ENCODE results near the gene FOXD4.
"Not testable (repeated sequence)": the region's sequence is repeated elsewhere in the genome, so short reads cannot be mapped to it uniquely, and the experiment has no call there.

Gene FOXD4

GRCh38 chr9:88396-89037 is 29.7 kb downstream of the FOXD4 start:
- H3K36me3 ChIP-seq (ENCODE audit: control insufficient read depth in 4 of 4, insufficient read depth in 4 of 4, low read length in 3 of 4); CTCF ChIA-PET; H3K4me1 ChIP-seq (ENCODE audit: control extremely low read depth in 1 of 4, control insufficient read depth in 4 of 4, insufficient read depth in 4 of 4, low read length in 3 of 4); H3K27ac ChIP-seq (ENCODE audit: insufficient read depth in 1 of 2, low read depth in 1 of 2, low read length in 2 of 2, poor library complexity in 1 of 2, severe bottlenecking in 2 of 2); H3K4me3 ChIP-seq (ENCODE audit: control insufficient read depth in 1 of 7, extremely low read depth in 1 of 7, insufficient read depth in 4 of 7, low read depth in 2 of 7, low read length in 6 of 7); H3K27me3 ChIP-seq (replicated peaks in 2 of 5; ENCODE audit: control insufficient read depth in 4 of 5, insufficient read depth in 5 of 5, low read length in 4 of 5); H3K9me3 ChIP-seq (ENCODE audit: control extremely low read depth in 1 of 5, control insufficient read depth in 4 of 5, insufficient read depth in 2 of 5, low read depth in 1 of 5, low read length in 4 of 5); POLR2A ChIA-PET: not testable (repeated sequence)
- peak in 2 of 3 donors; percentile 16 for DNase-seq
- no CpG with 5 or more reads among the region's 11 CpGs for WGBS (ENCODE audit: insufficient coverage)

DNA sequence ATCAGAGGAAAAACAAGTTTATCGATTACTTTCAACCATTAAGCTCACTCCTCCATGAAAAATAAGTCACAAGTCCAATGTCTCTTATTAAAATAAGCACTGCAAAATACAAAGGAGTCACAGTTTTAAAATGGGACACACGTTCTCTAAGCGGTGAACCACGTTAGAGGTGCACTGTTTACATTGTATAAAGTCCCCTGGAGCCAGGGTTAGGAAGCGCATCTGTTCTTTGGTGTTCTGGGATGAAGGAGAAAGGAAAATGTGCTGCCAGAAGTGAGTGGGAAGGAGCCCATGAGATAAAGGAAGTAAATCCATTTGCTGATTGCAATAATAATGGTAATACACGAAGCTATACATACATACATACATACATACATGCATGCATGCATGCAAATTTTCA is 30.4 kb downstream of the FOXD4 start:
- POLR2A ChIA-PET; H3K4me1 ChIP-seq (ENCODE audit: control extremely low read depth in 1 of 4, control insufficient read depth in 4 of 4, insufficient read depth in 4 of 4, low read length in 3 of 4); H3K9me3 ChIP-seq (ENCODE audit: control extremely low read depth in 1 of 5, control insufficient read depth in 4 of 5, insufficient read depth in 2 of 5, low read depth in 1 of 5, low read length in 4 of 5); CTCF ChIA-PET; H3K27me3 ChIP-seq (replicated peaks in 2 of 5; ENCODE audit: control insufficient read depth in 4 of 5, insufficient read depth in 5 of 5, low read length in 4 of 5); H3K27ac ChIP-seq (ENCODE audit: insufficient read depth in 1 of 2, low read depth in 1 of 2, low read length in 2 of 2, poor library complexity in 1 of 2, severe bottlenecking in 2 of 2); H3K4me3 ChIP-seq (ENCODE audit: control insufficient read depth in 1 of 7, extremely low read depth in 1 of 7, insufficient read depth in 4 of 7, low read depth in 2 of 7, low read length in 6 of 7); DNase-seq; H3K36me3 ChIP-seq (ENCODE audit: control insufficient read depth in 4 of 4, insufficient read depth in 4 of 4, low read length in 3 of 4): not testable (repeated sequence)
- WGBS (ENCODE audit: insufficient coverage), result no CpG with 5 or more reads among the region's 6 CpGs

DNA sequence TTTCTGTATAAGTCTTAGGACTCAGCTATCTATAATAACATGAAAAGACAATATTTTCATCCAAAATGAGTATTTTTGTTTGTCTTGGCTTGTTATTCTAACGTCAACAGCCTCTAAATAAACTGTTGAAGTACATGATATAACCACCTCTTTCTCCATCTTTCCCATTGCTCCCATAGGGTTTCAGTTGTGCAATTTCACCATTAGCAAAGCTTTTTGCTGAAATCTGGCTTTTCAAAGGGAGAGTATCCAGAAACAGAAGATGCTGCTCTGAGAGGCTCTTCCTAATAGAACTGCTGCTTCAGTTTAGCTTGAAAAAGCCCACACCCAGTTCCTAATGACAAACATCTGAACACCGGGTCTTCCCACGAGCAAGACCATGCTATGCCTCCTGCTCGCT is 31.1 kb downstream of the FOXD4 start:
- H3K4me3 ChIP-seq (ENCODE audit: control insufficient read depth in 1 of 7, extremely low read depth in 1 of 7, insufficient read depth in 4 of 7, low read depth in 2 of 7, low read length in 6 of 7); POLR2A ChIA-PET; H3K9me3 ChIP-seq (ENCODE audit: control extremely low read depth in 1 of 5, control insufficient read depth in 4 of 5, insufficient read depth in 2 of 5, low read depth in 1 of 5, low read length in 4 of 5); H3K27me3 ChIP-seq (replicated peaks in 2 of 5; ENCODE audit: control insufficient read depth in 4 of 5, insufficient read depth in 5 of 5, low read length in 4 of 5); DNase-seq; CTCF ChIA-PET; H3K4me1 ChIP-seq (ENCODE audit: control extremely low read depth in 1 of 4, control insufficient read depth in 4 of 4, insufficient read depth in 4 of 4, low read length in 3 of 4); H3K27ac ChIP-seq (ENCODE audit: insufficient read depth in 1 of 2, low read depth in 1 of 2, low read length in 2 of 2, poor library complexity in 1 of 2, severe bottlenecking in 2 of 2); H3K36me3 ChIP-seq (ENCODE audit: control insufficient read depth in 4 of 4, insufficient read depth in 4 of 4, low read length in 3 of 4): not testable (repeated sequence)
- WGBS (ENCODE audit: insufficient coverage), result no CpG with 5 or more reads among the region's 4 CpGs

- POLR2A ChIA-PET, result not testable (repeated sequence)
Measured at GRCh38 chr9:86697-87096, 31.5 kb downstream of the FOXD4 start.

DNA sequence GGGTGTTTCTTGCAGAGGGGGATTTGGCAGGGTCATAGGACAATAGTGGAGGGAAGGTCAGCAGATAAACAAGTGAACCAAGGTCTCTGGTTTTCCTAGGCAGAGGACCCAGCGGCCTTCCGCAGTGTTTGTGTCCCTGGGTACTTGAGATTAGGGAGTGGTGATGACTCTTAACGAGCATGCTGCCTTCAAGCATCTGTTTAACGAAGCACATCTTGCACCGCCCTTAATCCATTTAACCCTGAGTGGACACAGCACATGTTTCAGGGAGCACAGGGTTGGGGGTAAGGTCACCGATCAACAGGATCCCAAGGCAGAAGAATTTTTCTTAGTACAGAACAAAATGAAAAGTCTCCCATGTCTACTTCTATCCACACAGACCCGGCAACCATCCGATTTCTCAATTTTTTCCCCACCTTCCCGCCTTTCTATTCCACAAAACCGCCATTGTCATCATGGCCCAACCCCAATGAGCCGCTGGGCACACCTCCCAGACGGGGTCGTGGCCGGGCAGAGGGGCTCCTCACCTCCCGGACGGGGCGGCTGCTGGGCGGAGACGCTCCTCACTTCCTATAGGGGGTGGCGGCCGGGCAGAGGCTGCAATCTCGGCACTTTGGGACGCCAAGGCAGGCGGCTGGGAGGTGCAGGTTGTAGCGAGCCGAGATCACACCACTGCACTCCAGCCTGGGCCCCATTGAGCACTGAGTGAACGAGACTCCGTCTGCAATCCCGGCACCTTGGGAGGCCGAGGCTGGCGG is 35.1 kb downstream of the FOXD4 start:
- H3K27ac ChIP-seq (ENCODE audit: insufficient read depth in 1 of 2, low read depth in 1 of 2, low read length in 2 of 2, poor library complexity in 1 of 2, severe bottlenecking in 2 of 2); CTCF ChIA-PET; H3K4me1 ChIP-seq (ENCODE audit: control extremely low read depth in 1 of 4, control insufficient read depth in 4 of 4, insufficient read depth in 4 of 4, low read length in 3 of 4); H3K9me3 ChIP-seq (ENCODE audit: control extremely low read depth in 1 of 5, control insufficient read depth in 4 of 5, insufficient read depth in 2 of 5, low read depth in 1 of 5, low read length in 4 of 5); H3K27me3 ChIP-seq (replicated peaks in 2 of 5; ENCODE audit: control insufficient read depth in 4 of 5, insufficient read depth in 5 of 5, low read length in 4 of 5); POLR2A ChIA-PET; DNase-seq; H3K36me3 ChIP-seq (ENCODE audit: control insufficient read depth in 4 of 4, insufficient read depth in 4 of 4, low read length in 3 of 4); H3K4me3 ChIP-seq (ENCODE audit: control insufficient read depth in 1 of 7, extremely low read depth in 1 of 7, insufficient read depth in 4 of 7, low read depth in 2 of 7, low read length in 6 of 7): not testable (repeated sequence)
- 99% methylated on average over 14 of the region's 31 CpGs for WGBS (ENCODE audit: insufficient coverage)

More at GRCh38 chr9:86697-87096, 31.5 kb downstream of the FOXD4 start:
- CTCF ChIA-PET; H3K27ac ChIP-seq (ENCODE audit: insufficient read depth in 1 of 2, low read depth in 1 of 2, low read length in 2 of 2, poor library complexity in 1 of 2, severe bottlenecking in 2 of 2); H3K4me3 ChIP-seq (ENCODE audit: control insufficient read depth in 1 of 7, extremely low read depth in 1 of 7, insufficient read depth in 4 of 7, low read depth in 2 of 7, low read length in 6 of 7); H3K9me3 ChIP-seq (ENCODE audit: control extremely low read depth in 1 of 5, control insufficient read depth in 4 of 5, insufficient read depth in 2 of 5, low read depth in 1 of 5, low read length in 4 of 5); H3K27me3 ChIP-seq (replicated peaks in 2 of 5; ENCODE audit: control insufficient read depth in 4 of 5, insufficient read depth in 5 of 5, low read length in 4 of 5); H3K4me1 ChIP-seq (ENCODE audit: control extremely low read depth in 1 of 4, control insufficient read depth in 4 of 4, insufficient read depth in 4 of 4, low read length in 3 of 4); H3K36me3 ChIP-seq (ENCODE audit: control insufficient read depth in 4 of 4, insufficient read depth in 4 of 4, low read length in 3 of 4); DNase-seq: not testable (repeated sequence)

DNA sequence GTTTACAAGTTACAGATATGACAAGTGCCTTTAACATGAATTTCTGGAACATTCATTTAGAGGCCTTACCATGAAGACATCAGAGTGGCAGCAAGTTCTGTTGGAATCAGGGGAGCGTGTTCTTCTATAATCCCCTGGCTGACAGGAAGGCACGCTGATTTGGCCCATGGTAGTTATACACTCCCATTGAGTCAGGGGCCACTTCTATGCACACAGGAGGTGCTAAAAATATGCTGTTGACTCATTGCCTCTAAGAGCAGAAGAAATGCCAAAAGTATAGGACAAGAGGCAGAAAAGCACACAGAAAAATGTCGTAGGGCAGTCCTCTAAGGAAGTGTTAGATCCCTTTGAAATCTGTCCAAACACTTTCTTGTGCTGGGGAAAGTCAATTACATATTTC is 39.9 kb downstream of the FOXD4 start:
- CTCF ChIA-PET; H3K27ac ChIP-seq (ENCODE audit: insufficient read depth in 1 of 2, low read depth in 1 of 2, low read length in 2 of 2, poor library complexity in 1 of 2, severe bottlenecking in 2 of 2); H3K4me3 ChIP-seq (ENCODE audit: control insufficient read depth in 1 of 7, extremely low read depth in 1 of 7, insufficient read depth in 4 of 7, low read depth in 2 of 7, low read length in 6 of 7); POLR2A ChIA-PET; H3K9me3 ChIP-seq (ENCODE audit: control extremely low read depth in 1 of 5, control insufficient read depth in 4 of 5, insufficient read depth in 2 of 5, low read depth in 1 of 5, low read length in 4 of 5); H3K36me3 ChIP-seq (ENCODE audit: control insufficient read depth in 4 of 4, insufficient read depth in 4 of 4, low read length in 3 of 4); H3K27me3 ChIP-seq (replicated peaks in 2 of 5; ENCODE audit: control insufficient read depth in 4 of 5, insufficient read depth in 5 of 5, low read length in 4 of 5); DNase-seq; H3K4me1 ChIP-seq (ENCODE audit: control extremely low read depth in 1 of 4, control insufficient read depth in 4 of 4, insufficient read depth in 4 of 4, low read length in 3 of 4): not testable (repeated sequence)
- no CpG with 5 or more reads among the region's 3 CpGs for WGBS (ENCODE audit: insufficient coverage)

GRCh38 chr9:76389-76788 is 41.8 kb downstream of the FOXD4 start:
- WGBS (ENCODE audit: insufficient coverage), result no CpG with 5 or more reads among the region's 3 CpGs
- H3K27ac ChIP-seq (ENCODE audit: insufficient read depth in 1 of 2, low read depth in 1 of 2, low read length in 2 of 2, poor library complexity in 1 of 2, severe bottlenecking in 2 of 2); CTCF ChIA-PET; H3K9me3 ChIP-seq (ENCODE audit: control extremely low read depth in 1 of 5, control insufficient read depth in 4 of 5, insufficient read depth in 2 of 5, low read depth in 1 of 5, low read length in 4 of 5); H3K4me3 ChIP-seq (ENCODE audit: control insufficient read depth in 1 of 7, extremely low read depth in 1 of 7, insufficient read depth in 4 of 7, low read depth in 2 of 7, low read length in 6 of 7); H3K4me1 ChIP-seq (ENCODE audit: control extremely low read depth in 1 of 4, control insufficient read depth in 4 of 4, insufficient read depth in 4 of 4, low read length in 3 of 4); DNase-seq; H3K36me3 ChIP-seq (ENCODE audit: control insufficient read depth in 4 of 4, insufficient read depth in 4 of 4, low read length in 3 of 4); POLR2A ChIA-PET: not testable (repeated sequence)
- H3K27me3 ChIP-seq (replicated peaks in 2 of 5; ENCODE audit: control insufficient read depth in 4 of 5, insufficient read depth in 5 of 5, low read length in 4 of 5), result peaks cover 0 to 13% (median 3%) of the 10 kb centered on the region in 5 experiments
